K562 (cell line): ENCODE data around the gene PDE9A. TPM values are rescaled to one million over a fixed set of nuclear protein-coding genes. Genes with fewer than 3 reads are reported as not detected.

Source experiments
- ATAC-seq: fragments of 200-7000 bp; cut with Tn5 transposase; 3 replicates; pipeline ENCODE4 v1.9.1; 2020; ENCODE audit warnings: moderate library complexity
- BruUV-seq: library from RNA; stranded (reverse); fragments of 400-500 nt; replicated peaks from 2 replicates; lab custom pipeline; 2021; lab: Mats Ljungman, UMichigan
- CTCF ChIA-PET: fragments of 300-600 bp; formaldehyde crosslinking; extraction: SDS; loops from one replicate; lab custom pipeline; 2021; ENCODE audit warnings: low intra/inter-chr PET ratio; lab: Yijun Ruan, JAX
- POLR2A ChIA-PET: fragments of 300-600, 350-650 bp; sonication (Branson Sonifier 250); formaldehyde crosslinking; extraction: SDS; loops from one replicate; lab custom pipeline; 2021; ENCODE audit warnings: antibody characterized with exemption, inconsistent platforms; lab: Yijun Ruan, JAX
- DNase-seq, 4 experiments: peaks; one replicate each; pipeline versions ENCODE4 v3.0.0 to v3.0.0-alpha.2; 2011 to 2018; ENCODE audit warnings: low spot score in 3 of 4, mixed read lengths in 3 of 4; ENCODE audit errors: extremely low read depth in 1 of 4
- FAIRE-seq: peaks from 2 replicates; lab custom pipeline; 2011; peaks lifted over from hg19 to GRCh38; lab: Jason Lieb, UNC
- H2AFZ ChIP-seq: 2 replicates; pipeline ENCODE4 v1.6.0; 2011; ENCODE audit warnings: low read depth, low read length, control low read depth, inconsistent platforms
- H3K27ac ChIP-seq: fragments of 200-600 bp; 3 replicates; pipeline ENCODE4 v1.8.0; 2011; ENCODE audit warnings: low read depth, mild to moderate bottlenecking, control low read depth, inconsistent platforms, low read length, moderate library complexity, mixed read lengths; ENCODE audit errors: extremely low read depth
- H3K27me3 ChIP-seq, 2 experiments: fragments of 300-600 bp in 1 of 2; 2 replicates in 1 of 2; 3 replicates in 1 of 2; pipeline versions ENCODE4 v1.6.0 to v1.8.0; 2011; ENCODE audit warnings: inconsistent platforms in 2 of 2, low read length in 2 of 2, mild to moderate bottlenecking in 1 of 2, mixed read lengths in 1 of 2, moderate library complexity in 1 of 2; ENCODE audit not compliant: control insufficient read depth in 2 of 2, insufficient read depth in 2 of 2
- H3K36me3 ChIP-seq: fragments of 300-600 bp; 3 replicates; pipeline ENCODE4 v1.8.0; 2011; ENCODE audit warnings: mild to moderate bottlenecking, low read length, inconsistent platforms; ENCODE audit not compliant: control insufficient read depth, insufficient read depth
- H3K4me1 ChIP-seq, 2 experiments: fragments of 200-600 bp in 1 of 2; replicated peaks in 1 of 2; 2 replicates in 1 of 2; 3 replicates in 1 of 2; pipeline versions ENCODE4 v1.5.1 to v1.8.0; 2011; ENCODE audit warnings: inconsistent platforms in 2 of 2, low read length in 2 of 2, mild to moderate bottlenecking in 1 of 2, mixed read lengths in 1 of 2, moderate library complexity in 1 of 2; ENCODE audit not compliant: control insufficient read depth in 2 of 2, insufficient read depth in 2 of 2
- H3K4me2 ChIP-seq: 2 replicates; pipeline ENCODE4 v1.6.1; 2011; ENCODE audit warnings: low read length, control low read depth, inconsistent platforms, mixed read lengths; ENCODE audit not compliant: insufficient read depth
- H3K4me3 ChIP-seq: fragments of 200-600 bp; sonication (generic), shearing (Covaris generic); 2 replicates; pipeline ENCODE4 v1.5.1; 2016; ENCODE audit warnings: control low read depth, inconsistent platforms
- H3K79me2 ChIP-seq: fragments of 200-600 bp; 3 replicates; pipeline ENCODE4 v1.8.0; 2011; ENCODE audit warnings: low read length, inconsistent platforms; ENCODE audit not compliant: control insufficient read depth, insufficient read depth
- H3K9ac ChIP-seq, 2 experiments: 2 replicates each; pipeline versions ENCODE4 v1.6.0 to v1.6.1; 2011; ENCODE audit warnings: low read depth in 2 of 2, low read length in 2 of 2, control low read depth in 1 of 2, inconsistent platforms in 1 of 2, mild to moderate bottlenecking in 1 of 2, mixed read lengths in 1 of 2; ENCODE audit not compliant: insufficient read depth in 1 of 2
- H3K9me1 ChIP-seq: one replicate; pipeline ENCODE4 v1.6.0; 2011; ENCODE audit warnings: inconsistent platforms, mild to moderate bottlenecking, low read length, moderate library complexity; ENCODE audit not compliant: control insufficient read depth, insufficient read depth
- H3K9me3 ChIP-seq: replicated peaks from 2 replicates; pipeline ENCODE4 v1.5.1; 2011; ENCODE audit warnings: low read depth, low read length, inconsistent platforms; ENCODE audit not compliant: control insufficient read depth, insufficient read depth
- H4K20me1 ChIP-seq: replicated peaks from 2 replicates; pipeline ENCODE4 v1.6.1; 2011; ENCODE audit warnings: low read length, inconsistent platforms, mixed read lengths; ENCODE audit not compliant: control insufficient read depth, insufficient read depth
- BCL6 ChIP-seq: fragments of 250-450 bp; sonication (Bioruptor Pico); IDR thresholded peaks from 2 replicates; pipeline ENCODE4 v1.4.0; 2020
- BHLHE40 ChIP-seq: IDR thresholded peaks from 2 replicates; pipeline ENCODE4 v1.6.1; 2011; ENCODE audit warnings: low read length, improper control_type of control experiment
- CBX8 ChIP-seq: fragments of 200-600 bp; sonication (generic); IDR thresholded peaks from 2 replicates; pipeline ENCODE4 v1.6.1; 2012; ENCODE audit warnings: borderline replicate concordance, mixed run types, low read depth, mild to moderate bottlenecking, moderate library complexity, mixed read lengths, low read length, control low read depth, inconsistent platforms; ENCODE audit not compliant: poor library complexity, severe bottlenecking; ENCODE audit errors: extremely low read depth
- KLF16 ChIP-seq: IDR thresholded peaks from 2 replicates; pipeline ENCODE4 v1.6.1; 2016; ENCODE audit warnings: antibody characterized with exemption
- MAZ ChIP-seq, 2 experiments: fragments of 450-650 bp in 1 of 2; sonication (generic) in 1 of 2; formaldehyde crosslinking; IDR thresholded peaks in 1 of 2; conservative IDR thresholded peaks in 1 of 2; 2 replicates each; pipeline versions ENCODE4 v1.4.0 to v1.5.0; 2020; ENCODE audit warnings: mild to moderate bottlenecking in 1 of 2, missing genetic modification reagents in 1 of 2
- NCOR1 ChIP-seq: fragments of 450-650 bp; IDR thresholded peaks from 2 replicates; pipeline ENCODE4 v1.6.1; 2016; ENCODE audit warnings: mild to moderate bottlenecking, moderate library complexity
- PCBP1 ChIP-seq: fragments of 200-400 bp; formaldehyde crosslinking; IDR thresholded peaks from 2 replicates; pipeline ENCODE4 v1.6.1; 2018; ENCODE audit warnings: mild to moderate bottlenecking, low read depth, low read length; ENCODE audit not compliant: poor library complexity, severe bottlenecking
- SAP30 ChIP-seq: fragments of 200-600 bp; sonication (generic); IDR thresholded peaks from 2 replicates; pipeline ENCODE4 v1.6.1; 2012; ENCODE audit warnings: borderline replicate concordance, low read depth, mild to moderate bottlenecking, moderate library complexity, low read length, control low read depth, inconsistent platforms; ENCODE audit not compliant: insufficient read depth, poor library complexity, severe bottlenecking
- TAF15 ChIP-seq: fragments of 200-400 bp; formaldehyde crosslinking; IDR thresholded peaks from 2 replicates; pipeline ENCODE4 v1.6.1; 2017; ENCODE audit warnings: mild to moderate bottlenecking, low read depth, low read length, moderate library complexity
- ZBED1 ChIP-seq: IDR thresholded peaks from 2 replicates; pipeline ENCODE4 v1.6.1; 2014
- ZC3H4 ChIP-seq: sonication (generic); formaldehyde crosslinking; IDR thresholded peaks from 2 replicates; pipeline ENCODE4 v1.9.0; 2021; ENCODE audit warnings: missing genetic modification reagents, borderline replicate concordance
- ZNF384 ChIP-seq: IDR thresholded peaks from 2 replicates; pipeline ENCODE4 v1.6.1; 2012; ENCODE audit warnings: low read depth, low read length, improper control_type of control experiment
- ZNF766 ChIP-seq: fragments of 200-800 bp; sonication (Bioruptor generic); conservative IDR thresholded peaks from 2 replicates; pipeline ENCODE4 v1.6.1; 2016; ENCODE audit warnings: missing genetic modification characterization, missing compliant biosample characterization
- WGBS: fragments of 100-300 bp; shearing (Covaris generic); methylation state at CpG from one replicate; pipeline ENCODE4 v1.1.6; 2016; ENCODE audit warnings: low coverage, mixed read lengths; ENCODE audit not compliant: insufficient coverage; ENCODE audit errors: missing lambda C conversion rate; 5-methylcytosine and 5-hydroxymethylcytosine counted together
- in situ Hi-C: fragments of 300-500 bp; cut with MboI; formaldehyde crosslinking; loops from 4 replicates; pipeline ENCODE4 v1.15.0; 2018; ENCODE audit warnings: inconsistent platforms, mixed read lengths
- intact Hi-C: fragments of 100-400 bp; cut with micrococcal nuclease; formaldehyde crosslinking; loops from 2 replicates; pipeline ENCODE4 v1.14.2; 2022
- polyA plus RNA-seq, 8 experiments: library from polyadenylated mRNA; depleted of rRNA in 4 of 8; stranded (reverse) in 5 of 8; unstranded in 3 of 8; fragments of >200 nt; fragmentation: Nextera tagmentation in 2 of 8; fragmentation: Illumina TruSeq in 1 of 8; extraction: Ambion mirVana in 2 of 8; extraction: Trizol in 1 of 8; gene quantifications; 2 replicates each; pipeline versions ENCODE4 v1.2.1 to v1.2.3, GENCODE V29; 2011 to 2014; ENCODE audit warnings: inconsistent platforms in 1 of 8, missing spikeins in 1 of 8
- total RNA-seq, 7 experiments: library from RNA; depleted of rRNA in 6 of 7; stranded (reverse); fragments of >200 nt in 6 of 7; fragmentation: Illumina TruSeq in 2 of 7; extraction: Trizol in 2 of 7; gene quantifications; 2 replicates each; pipeline versions ENCODE4 v1.2.1 to v1.2.3, GENCODE V29; 2011 to 2021; ENCODE audit warnings: low replicate concordance in 1 of 7
- TF ChIP-seq, protein P1 (sequence below), 2 experiments: fragments of 150-350 bp in 1 of 2; IDR thresholded peaks; 2 replicates each; pipeline ENCODE4 v1.6.1; 2012 to 2016; ENCODE audit warnings: low read depth in 2 of 2, low read length in 2 of 2, mild to moderate bottlenecking in 1 of 2, moderate library complexity in 1 of 2

Gene PDE9A
- total and polyA plus RNA-seq, 9 of the 15 experiments (the other 6 are each of a cell fraction or from before 2014, with no cell fraction given), result 0.07 to 0.27 TPM; not detected in 7

DNA sequence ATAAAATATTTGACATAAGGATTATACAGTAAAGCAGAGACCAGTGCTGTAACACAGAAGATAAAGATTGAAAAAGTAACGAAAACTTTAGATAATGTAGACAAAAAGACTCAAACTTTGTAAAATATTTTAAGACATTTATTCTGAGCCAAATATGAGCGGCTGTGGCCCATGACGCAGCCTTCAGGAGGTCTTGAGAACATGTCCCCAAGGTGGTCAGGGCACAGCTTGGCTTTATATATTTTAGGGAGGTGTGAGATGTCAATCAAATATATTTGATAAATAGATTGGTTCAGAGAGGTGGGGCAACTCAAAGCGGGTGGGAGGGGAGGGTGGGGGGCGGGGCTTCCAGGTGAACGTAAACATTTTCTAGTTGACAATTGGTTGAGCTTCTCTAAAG, 144.7 kb downstream of the PDE9A start:
- Histone ChIP-seq H3K4me2 (no peak overlapping the region), H3K79me2 (no peaks in the 10 kb centered on the region), H3K27me3 (peaks cover 35 to 55% of the 10 kb centered on the region in 2 experiments; a peak in 4 of 5 replicates), H2AFZ (no peak overlapping the region), H4K20me1 (no peaks in the 10 kb centered on the region; the same call in none of the 2 replicates), H3K4me3 (no peak overlapping the region), H3K27ac (no peak overlapping the region), H3K9ac (no peak overlapping the region), H3K4me1 (no peaks in the 10 kb centered on the region; a peak in 2 of 5 replicates), H3K9me1 (no peaks in the 10 kb centered on the region), H3K36me3 (no peaks in the 10 kb centered on the region), H3K9me3 (no peaks in the 10 kb centered on the region)
- 0% methylated on average over 6 of the region's 6 CpGs for WGBS
- no TSS peak for BruUV-seq
- no peak for ATAC-seq
- intact Hi-C loops, result no loop called here
- ChIA-PET POLR2A (no interaction called here), CTCF (no interaction called here)
- in situ Hi-C loops, result no loop called here
- no peak for DNase-seq
- TF ChIP-seq CBX8, result peak; percentile 78
- TF ChIP-seq SAP30, result no peak
- FAIRE-seq, result no peak

DNA sequence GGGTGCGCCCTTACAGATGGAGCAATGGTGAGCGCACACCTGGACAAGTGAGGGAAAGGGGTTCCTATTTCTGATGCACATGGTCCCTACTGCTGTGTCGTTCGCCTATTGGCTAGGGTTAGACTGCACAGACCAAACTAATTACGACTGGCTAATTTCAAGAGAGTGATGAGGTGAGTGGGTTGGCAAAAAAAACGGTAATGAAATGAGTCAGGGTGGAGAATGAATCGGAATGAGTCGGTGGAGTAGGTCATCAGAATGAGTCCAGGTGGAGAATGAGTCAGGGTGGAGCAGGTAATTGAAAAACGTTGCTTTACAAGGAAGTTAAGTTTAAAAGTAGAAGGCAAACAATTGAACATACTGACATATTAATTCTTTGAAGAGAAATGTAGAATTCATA, 146.1 kb downstream of the PDE9A start:
- ATAC-seq, result no peak
- Histone ChIP-seq H3K4me3 (no peak overlapping the region), H3K9me1 (no peaks in the 10 kb centered on the region), H3K79me2 (no peaks in the 10 kb centered on the region), H4K20me1 (no peaks in the 10 kb centered on the region; the same call in none of the 2 replicates), H3K27ac (no peak overlapping the region), H3K27me3 (peaks cover 37 to 41% of the 10 kb centered on the region in 2 experiments), H3K9ac (no peak overlapping the region), H3K4me2 (no peak overlapping the region), H2AFZ (no peak overlapping the region), H3K9me3 (no peaks in the 10 kb centered on the region), H3K36me3 (no peaks in the 10 kb centered on the region), H3K4me1 (no peaks in the 10 kb centered on the region; a peak in 2 of 5 replicates)
- WGBS, result 7% methylated on average over 9 of the region's 9 CpGs
- no peak for DNase-seq
- BruUV-seq, result no TSS peak
- POLR2A ChIA-PET, result no interaction called here
- in situ Hi-C loops (no loop called here), intact Hi-C loops (no loop called here)
- CTCF ChIA-PET, result no interaction called here
- no peak for FAIRE-seq
- TF ChIP-seq BCL6 (CRISPR knock-in tag) (no peak), ZNF384 (no peak), ZNF766 (CRISPR knock-in tag) (no peak), TAF15 (no peak), NCOR1 (no peak), ZBED1 (no peak), KLF16 (no peak), ZC3H4 (no peak), PCBP1 (no peak), BHLHE40 (no peak), MAZ (CRISPR knock-in tag; conservative IDR thresholded peaks at IDR 0.05 in 1 of 2, IDR thresholded peaks at IDR 0.05 in 1 of 2) (no peak)
- TF ChIP-seq, protein P1, sequence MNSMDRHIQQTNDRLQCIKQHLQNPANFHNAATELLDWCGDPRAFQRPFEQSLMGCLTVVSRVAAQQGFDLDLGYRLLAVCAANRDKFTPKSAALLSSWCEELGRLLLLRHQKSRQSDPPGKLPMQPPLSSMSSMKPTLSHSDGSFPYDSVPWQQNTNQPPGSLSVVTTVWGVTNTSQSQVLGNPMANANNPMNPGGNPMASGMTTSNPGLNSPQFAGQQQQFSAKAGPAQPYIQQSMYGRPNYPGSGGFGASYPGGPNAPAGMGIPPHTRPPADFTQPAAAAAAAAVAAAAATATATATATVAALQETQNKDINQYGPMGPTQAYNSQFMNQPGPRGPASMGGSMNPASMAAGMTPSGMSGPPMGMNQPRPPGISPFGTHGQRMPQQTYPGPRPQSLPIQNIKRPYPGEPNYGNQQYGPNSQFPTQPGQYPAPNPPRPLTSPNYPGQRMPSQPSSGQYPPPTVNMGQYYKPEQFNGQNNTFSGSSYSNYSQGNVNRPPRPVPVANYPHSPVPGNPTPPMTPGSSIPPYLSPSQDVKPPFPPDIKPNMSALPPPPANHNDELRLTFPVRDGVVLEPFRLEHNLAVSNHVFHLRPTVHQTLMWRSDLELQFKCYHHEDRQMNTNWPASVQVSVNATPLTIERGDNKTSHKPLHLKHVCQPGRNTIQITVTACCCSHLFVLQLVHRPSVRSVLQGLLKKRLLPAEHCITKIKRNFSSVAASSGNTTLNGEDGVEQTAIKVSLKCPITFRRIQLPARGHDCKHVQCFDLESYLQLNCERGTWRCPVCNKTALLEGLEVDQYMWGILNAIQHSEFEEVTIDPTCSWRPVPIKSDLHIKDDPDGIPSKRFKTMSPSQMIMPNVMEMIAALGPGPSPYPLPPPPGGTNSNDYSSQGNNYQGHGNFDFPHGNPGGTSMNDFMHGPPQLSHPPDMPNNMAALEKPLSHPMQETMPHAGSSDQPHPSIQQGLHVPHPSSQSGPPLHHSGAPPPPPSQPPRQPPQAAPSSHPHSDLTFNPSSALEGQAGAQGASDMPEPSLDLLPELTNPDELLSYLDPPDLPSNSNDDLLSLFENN (IDR thresholded peaks at IDR 0.05; ENCODE audit: low read depth in 2 of 2, low read length in 2 of 2), result no peak
